ENCODE measurements around the gene PARP12.

- TF ChIP-seq CTCF (IDR thresholded peaks at IDR 0.05), result no peak
- no peak for TF ChIP-seq EP300 (IDR thresholded peaks at IDR 0.05)
- TF ChIP-seq POLR2A (IDR thresholded peaks at IDR 0.05), result no peak
- no peak for TF ChIP-seq POLR2AphosphoS5 (IDR thresholded peaks at IDR 0.05)
These were observed 22.9 kb downstream of the PARP12 start for GRCh38 chr7:140039896-140040295.
